ENCODE data around the gene PHF13.

GRCh38 chr1:6584126-6585080 lies 29.1 kb upstream of the PHF13 start:
- TF ChIP-seq CTCF (IDR thresholded peaks at IDR 0.05; ENCODE audit: poor library complexity), result no peak
- no peak for TF ChIP-seq EZH2 (IDR thresholded peaks at IDR 0.05; ENCODE audit: borderline replicate concordance)
- no peak for TF ChIP-seq EZH2phosphoT487 (IDR thresholded peaks at IDR 0.05; ENCODE audit: low read depth, severe bottlenecking, unreplicated experiment)
